NCI-H1105 (cell line): ENCODE measurements around the gene SLCO3A1.

Source experiments
- DNase-seq: peaks from one replicate; lab custom pipeline; 2025; lab: John Stamatoyannopoulos, UW

The SLCO3A1 gene

GRCh38 chr15:91912336-91912735, 58.8 kb downstream of the SLCO3A1 start:
- DNase-seq = no peak

- DNase-seq = no peak
Observed at GRCh38 chr15:91913560-91913959, 60.1 kb downstream of the SLCO3A1 start.

- peak; percentile 64 for DNase-seq
Observed at GRCh38 chr15:91915576-91915975, 62.1 kb downstream of the SLCO3A1 start.

- no peak for DNase-seq
Observed at GRCh38 chr15:91916051-91916450, 62.5 kb downstream of the SLCO3A1 start.

GRCh38 chr15:91917686-91918360, 64.3 kb downstream of the SLCO3A1 start:
- no peak for DNase-seq

- DNase-seq = no peak
Observed at GRCh38 chr15:91919014-91919534, 65.6 kb downstream of the SLCO3A1 start.

GRCh38 chr15:91921188-91921842, 67.8 kb downstream of the SLCO3A1 start:
- DNase-seq = no peak

- no peak for DNase-seq
Observed at GRCh38 chr15:91921843-91922198, 68.3 kb downstream of the SLCO3A1 start.

- DNase-seq = peak; percentile 38
Observed at GRCh38 chr15:91922646-91923547, 69.4 kb downstream of the SLCO3A1 start.

- no peak for DNase-seq
Observed at GRCh38 chr15:91924183-91924582, 70.7 kb downstream of the SLCO3A1 start.

- DNase-seq = no peak
Observed at GRCh38 chr15:91924837-91925495, 71.5 kb downstream of the SLCO3A1 start.

GRCh38 chr15:91925794-91926193, 72.3 kb downstream of the SLCO3A1 start:
- no peak for DNase-seq

GRCh38 chr15:91926908-91927270, 73.4 kb downstream of the SLCO3A1 start:
- no peak for DNase-seq

- no peak for DNase-seq
Observed at GRCh38 chr15:91927585-91927984, 74.1 kb downstream of the SLCO3A1 start.

GRCh38 chr15:91928675-91929074, 75.2 kb downstream of the SLCO3A1 start:
- no peak for DNase-seq

GRCh38 chr15:91929509-91929908, 76.0 kb downstream of the SLCO3A1 start:
- DNase-seq = no peak

GRCh38 chr15:91930092-91930491, 76.6 kb downstream of the SLCO3A1 start:
- DNase-seq = no peak

GRCh38 chr15:91936182-91936775, 82.8 kb downstream of the SLCO3A1 start:
- DNase-seq = no peak

- DNase-seq = no peak
Observed at GRCh38 chr15:91936927-91937326, 83.4 kb downstream of the SLCO3A1 start.

- DNase-seq = no peak
Observed at GRCh38 chr15:91938136-91938535, 84.6 kb downstream of the SLCO3A1 start.

- no peak for DNase-seq
Observed at GRCh38 chr15:91939403-91939831, 85.9 kb downstream of the SLCO3A1 start.
